HUDEP-2 (cell line): Measurements from ENCODE around the gene TRAPPC8.
"Not testable (repeated sequence)": the region's sequence is repeated elsewhere in the genome, so short reads cannot be mapped to it uniquely, and the experiment has no call there.

Source experiments
- DNase-seq, 76 experiments: peaks; one replicate each; lab custom pipeline; 2025; ENCODE audit not compliant: unreplicated experiment in 76 of 76; lab: John Stamatoyannopoulos, UW

The TRAPPC8 gene

GRCh38 chr18:31942999-31943877 lies at the start of gene TRAPPC8:
TRAPPC8 (minus strand) TSS chr18:31943128; CDS start chr18:31942764, 364 bp downstream.
- peak in 75 of 76 experiments; percentile 75 to 99 (median 95) for DNase-seq

GRCh38 chr18:31990823-31991222 lies 47.9 kb upstream of the TRAPPC8 start:
- DNase-seq, result no peak

GRCh38 chr18:31983976-31984375 lies 41.0 kb upstream of the TRAPPC8 start:
- DNase-seq, result no peak

- DNase-seq, result no peak
Measured at GRCh38 chr18:31983020-31983419, 40.1 kb upstream of the TRAPPC8 start.

GRCh38 chr18:31980863-31981262 lies 37.9 kb upstream of the TRAPPC8 start:
- no peak for DNase-seq

- DNase-seq, result no peak
Measured at GRCh38 chr18:31979714-31980113, 36.8 kb upstream of the TRAPPC8 start.

- DNase-seq, result no peak
Measured at GRCh38 chr18:31978616-31979015, 35.7 kb upstream of the TRAPPC8 start.

GRCh38 chr18:31977270-31977872 lies 34.4 kb upstream of the TRAPPC8 start:
- DNase-seq, result peak in 41 of 76 experiments; percentile 1 to 58 (median 26)

- no peak for DNase-seq
Measured at GRCh38 chr18:31976242-31976641, 33.3 kb upstream of the TRAPPC8 start.

- no peak for DNase-seq
Measured at GRCh38 chr18:31973929-31974546, 31.1 kb upstream of the TRAPPC8 start.

GRCh38 chr18:31970617-31971016 lies 27.7 kb upstream of the TRAPPC8 start:
- DNase-seq, result no peak

- peak in 1 of 76 experiments; percentile 2 for DNase-seq
Measured at GRCh38 chr18:31965316-31965970, 22.5 kb upstream of the TRAPPC8 start.

GRCh38 chr18:31957728-31958127 lies 14.8 kb upstream of the TRAPPC8 start:
- no peak for DNase-seq

- DNase-seq, result peak in 22 of 76 experiments; percentile 1 to 31 (median 14)
Measured at GRCh38 chr18:31954349-31954748, 11.4 kb upstream of the TRAPPC8 start.

GRCh38 chr18:31953699-31954098 lies 10.8 kb upstream of the TRAPPC8 start:
- DNase-seq, result not testable (repeated sequence)

- no peak for DNase-seq
Measured at GRCh38 chr18:31952223-31952622, 9.3 kb upstream of the TRAPPC8 start.

- no peak for DNase-seq
Measured at GRCh38 chr18:31950583-31950982, 7.7 kb upstream of the TRAPPC8 start.

- DNase-seq, result not testable (repeated sequence)
Measured at GRCh38 chr18:31948349-31948748, 5.4 kb upstream of the TRAPPC8 start.

GRCh38 chr18:31946305-31947046 lies 3.5 kb upstream of the TRAPPC8 start:
- no peak for DNase-seq
